Vagina (tissue), 2 donors: Measurements from ENCODE around the gene SLC36A3.

Experiments used
- POLR2A ChIP-seq, 2 donors: fragments of 450-650 bp; IDR thresholded peaks; one replicate each; pipeline ENCODE4 v1.6.1; 2017; ENCODE audit warnings: antibody characterized with exemption in 2 of 2, mild to moderate bottlenecking in 2 of 2, moderate library complexity in 2 of 2
- POLR2AphosphoS5 ChIP-seq, 2 donors: sonication (generic); formaldehyde crosslinking; IDR thresholded peaks; one replicate each; pipeline ENCODE4 v1.9.0; 2017; ENCODE audit warnings: antibody characterized with exemption in 2 of 2, mild to moderate bottlenecking in 2 of 2, low read depth in 1 of 2; ENCODE audit not compliant: insufficient read depth in 1 of 2
- TF ChIP-seq, protein P1 (sequence below), 3 experiments: fragments of 450-650 bp in 2 of 3; fragments of 200-600 bp in 1 of 3; sonication (generic) in 1 of 3; IDR thresholded peaks; one replicate each; pipeline ENCODE4 v1.5.1; 2017 to 2019; ENCODE audit warnings: antibody characterized with exemption in 3 of 3, mild to moderate bottlenecking in 2 of 3, moderate library complexity in 2 of 3

DNA sequence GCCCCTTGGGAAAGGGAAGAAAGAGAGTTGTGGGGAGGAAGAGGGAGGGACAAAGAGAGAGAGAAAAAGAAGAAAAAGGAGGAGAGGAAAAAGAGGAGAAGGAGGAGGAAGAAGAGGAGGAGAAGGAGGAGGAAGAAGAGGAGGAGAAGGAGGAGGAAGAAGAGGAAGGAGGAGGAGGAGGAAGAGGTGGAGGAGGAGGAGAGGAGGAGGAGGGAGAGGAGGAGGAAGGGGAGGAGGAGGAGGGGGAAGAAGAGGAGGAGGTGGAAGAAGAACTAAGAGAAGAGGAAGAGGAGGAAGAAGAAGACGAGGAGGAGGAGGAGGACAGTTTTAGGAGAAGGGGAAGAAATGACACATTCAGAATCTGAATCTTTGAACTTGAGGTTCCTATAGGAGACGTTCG is 36.4 kb upstream of the SLC36A3 start:
- no peak for TF ChIP-seq POLR2A (IDR thresholded peaks at IDR 0.05)
- TF ChIP-seq, protein P1, sequence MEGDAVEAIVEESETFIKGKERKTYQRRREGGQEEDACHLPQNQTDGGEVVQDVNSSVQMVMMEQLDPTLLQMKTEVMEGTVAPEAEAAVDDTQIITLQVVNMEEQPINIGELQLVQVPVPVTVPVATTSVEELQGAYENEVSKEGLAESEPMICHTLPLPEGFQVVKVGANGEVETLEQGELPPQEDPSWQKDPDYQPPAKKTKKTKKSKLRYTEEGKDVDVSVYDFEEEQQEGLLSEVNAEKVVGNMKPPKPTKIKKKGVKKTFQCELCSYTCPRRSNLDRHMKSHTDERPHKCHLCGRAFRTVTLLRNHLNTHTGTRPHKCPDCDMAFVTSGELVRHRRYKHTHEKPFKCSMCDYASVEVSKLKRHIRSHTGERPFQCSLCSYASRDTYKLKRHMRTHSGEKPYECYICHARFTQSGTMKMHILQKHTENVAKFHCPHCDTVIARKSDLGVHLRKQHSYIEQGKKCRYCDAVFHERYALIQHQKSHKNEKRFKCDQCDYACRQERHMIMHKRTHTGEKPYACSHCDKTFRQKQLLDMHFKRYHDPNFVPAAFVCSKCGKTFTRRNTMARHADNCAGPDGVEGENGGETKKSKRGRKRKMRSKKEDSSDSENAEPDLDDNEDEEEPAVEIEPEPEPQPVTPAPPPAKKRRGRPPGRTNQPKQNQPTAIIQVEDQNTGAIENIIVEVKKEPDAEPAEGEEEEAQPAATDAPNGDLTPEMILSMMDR (IDR thresholded peaks at IDR 0.05), result no peak
- TF ChIP-seq POLR2AphosphoS5 (IDR thresholded peaks at IDR 0.05; ENCODE audit: insufficient read depth in 1 of 2, low read depth in 1 of 2), result no peak
